ENCODE results near the gene MRPS2. TPM values are rescaled to one million over a fixed set of nuclear protein-coding genes. Genes with fewer than 3 reads are reported as not detected.
"Not testable (repeated sequence)": the region's sequence is repeated elsewhere in the genome, so short reads cannot be mapped to it uniquely, and the experiment has no call there.

The MRPS2 gene
- 10 to 100 TPM; 42.2 to 42.7 TPM for total RNA-seq

- H3K36me3 Mint-ChIP-seq: peaks cover 30% of the 10 kb centered on the region
- H3K9me3 Mint-ChIP-seq: no peaks in the 10 kb centered on the region
- H3K27me3 Mint-ChIP-seq: peaks cover 10% of the 10 kb centered on the region
- CTCF ChIA-PET: interaction anchor here (0.7 to 1.4 kb wide), 3 partner anchors 13 to 461 kb away, joined by 3 to 4 read pairs (median 3); no protein-coding TSS in a partner anchor
- peak within 1 kb of the TSS; percentile 77 for H3K27ac Mint-ChIP-seq
- H3K4me1 Mint-ChIP-seq (ENCODE audit: low read depth): peaks cover 17% of the 10 kb centered on the region
- POLR2A ChIA-PET: no interaction called here
- intact Hi-C loops (cut with micrococcal nuclease): no loop called here
- peak within 1 kb of the TSS; percentile 83 for H3K4me3 Mint-ChIP-seq
- peak; percentile 90 for DNase-seq
Measured at GRCh38 chr9:135500525-135501260, at the start of gene MRPS2. TSS of gene MRPS2 (plus strand) at chr9:135500682. CDS start at chr9:135500711, 29 bp downstream.

GRCh38 chr9:135450956-135451355, 49.5 kb upstream of the MRPS2 start:
- no peak for DNase-seq
- no peaks in the 10 kb centered on the region for H3K36me3 Mint-ChIP-seq
- peaks cover 8% of the 10 kb centered on the region for H3K27me3 Mint-ChIP-seq
- ChIA-PET CTCF (no interaction called here), POLR2A (no interaction called here)
- H3K4me3 Mint-ChIP-seq: no peak overlapping the region
- H3K9me3 Mint-ChIP-seq: no peaks in the 10 kb centered on the region
- H3K4me1 Mint-ChIP-seq (ENCODE audit: low read depth): peaks cover 1% of the 10 kb centered on the region
- intact Hi-C loops (cut with micrococcal nuclease): no loop called here
- H3K27ac Mint-ChIP-seq: no peak overlapping the region

GRCh38 chr9:135451909-135452308, 48.6 kb upstream of the MRPS2 start:
- CTCF ChIA-PET; H3K36me3 Mint-ChIP-seq; intact Hi-C loops (cut with micrococcal nuclease); H3K4me1 Mint-ChIP-seq (ENCODE audit: low read depth); H3K9me3 Mint-ChIP-seq; DNase-seq; H3K27ac Mint-ChIP-seq; H3K4me3 Mint-ChIP-seq; POLR2A ChIA-PET: not testable (repeated sequence)
- peaks cover 12% of the 10 kb centered on the region for H3K27me3 Mint-ChIP-seq

GRCh38 chr9:135454737-135455136, 45.7 kb upstream of the MRPS2 start:
- ChIA-PET CTCF (no interaction called here), POLR2A (no interaction called here)
- no peaks in the 10 kb centered on the region for H3K36me3 Mint-ChIP-seq
- H3K4me1 Mint-ChIP-seq (ENCODE audit: low read depth): no peaks in the 10 kb centered on the region
- H3K27me3 Mint-ChIP-seq: peaks cover 15% of the 10 kb centered on the region
- no peaks in the 10 kb centered on the region for H3K9me3 Mint-ChIP-seq
- H3K4me3 Mint-ChIP-seq: no peak overlapping the region
- no peak for DNase-seq
- no peak overlapping the region for H3K27ac Mint-ChIP-seq
- intact Hi-C loops (cut with micrococcal nuclease): no loop called here

- no peak for DNase-seq
- intact Hi-C loops (cut with micrococcal nuclease): no loop called here
- H3K4me1 Mint-ChIP-seq (ENCODE audit: low read depth): no peaks in the 10 kb centered on the region
- ChIA-PET CTCF (no interaction called here), POLR2A (no interaction called here)
- H3K9me3 Mint-ChIP-seq: no peaks in the 10 kb centered on the region
- no peak overlapping the region for H3K27ac Mint-ChIP-seq
- no peaks in the 10 kb centered on the region for H3K36me3 Mint-ChIP-seq
- H3K4me3 Mint-ChIP-seq: no peak overlapping the region
- H3K27me3 Mint-ChIP-seq: peaks cover 18% of the 10 kb centered on the region
Measured at GRCh38 chr9:135455401-135456030, 45.0 kb upstream of the MRPS2 start.

- no peak overlapping the region for H3K27ac Mint-ChIP-seq
- intact Hi-C loops (cut with micrococcal nuclease): no loop called here
- no peaks in the 10 kb centered on the region for H3K4me1 Mint-ChIP-seq (ENCODE audit: low read depth)
- no peaks in the 10 kb centered on the region for H3K9me3 Mint-ChIP-seq
- CTCF ChIA-PET: no interaction called here
- H3K4me3 Mint-ChIP-seq: no peak overlapping the region
- no peak for DNase-seq
- POLR2A ChIA-PET: no interaction called here
- no peaks in the 10 kb centered on the region for H3K36me3 Mint-ChIP-seq
- H3K27me3 Mint-ChIP-seq: peaks cover 23% of the 10 kb centered on the region
Measured at GRCh38 chr9:135456436-135457104, 43.9 kb upstream of the MRPS2 start.

DNA sequence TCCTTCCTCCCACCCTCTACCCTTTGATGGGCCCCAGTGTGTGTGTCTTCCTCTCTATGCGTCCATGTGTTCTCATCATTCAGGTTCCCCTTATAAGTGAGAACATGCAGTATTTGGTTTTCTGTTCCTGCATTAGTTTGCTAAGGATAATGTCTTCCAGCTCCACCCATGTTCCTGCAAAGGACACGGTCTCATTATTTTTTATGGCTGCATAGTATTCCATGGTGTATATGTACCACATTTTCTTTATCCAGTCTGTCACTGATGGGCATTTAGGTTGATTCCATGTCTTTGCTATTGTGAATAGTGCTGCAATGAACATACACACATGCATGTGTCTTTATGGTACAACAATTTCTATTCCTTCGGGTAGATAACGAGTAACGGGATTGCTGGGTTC, 42.0 kb upstream of the MRPS2 start:
- H3K4me3 Mint-ChIP-seq; DNase-seq; POLR2A ChIA-PET; H3K27ac Mint-ChIP-seq; H3K9me3 Mint-ChIP-seq; intact Hi-C loops (cut with micrococcal nuclease); H3K4me1 Mint-ChIP-seq (ENCODE audit: low read depth); CTCF ChIA-PET; H3K36me3 Mint-ChIP-seq: not testable (repeated sequence)
- peaks cover 26% of the 10 kb centered on the region for H3K27me3 Mint-ChIP-seq

GRCh38 chr9:135461936-135462335, 38.5 kb upstream of the MRPS2 start:
- no peaks in the 10 kb centered on the region for H3K9me3 Mint-ChIP-seq
- H3K27ac Mint-ChIP-seq: no peak overlapping the region
- H3K36me3 Mint-ChIP-seq: no peaks in the 10 kb centered on the region
- H3K4me1 Mint-ChIP-seq (ENCODE audit: low read depth): no peaks in the 10 kb centered on the region
- H3K4me3 Mint-ChIP-seq: no peak overlapping the region
- peaks cover 21% of the 10 kb centered on the region for H3K27me3 Mint-ChIP-seq
- no peak for DNase-seq
- CTCF ChIA-PET: no interaction called here
- intact Hi-C loops (cut with micrococcal nuclease): no loop called here
- POLR2A ChIA-PET: no interaction called here

DNA sequence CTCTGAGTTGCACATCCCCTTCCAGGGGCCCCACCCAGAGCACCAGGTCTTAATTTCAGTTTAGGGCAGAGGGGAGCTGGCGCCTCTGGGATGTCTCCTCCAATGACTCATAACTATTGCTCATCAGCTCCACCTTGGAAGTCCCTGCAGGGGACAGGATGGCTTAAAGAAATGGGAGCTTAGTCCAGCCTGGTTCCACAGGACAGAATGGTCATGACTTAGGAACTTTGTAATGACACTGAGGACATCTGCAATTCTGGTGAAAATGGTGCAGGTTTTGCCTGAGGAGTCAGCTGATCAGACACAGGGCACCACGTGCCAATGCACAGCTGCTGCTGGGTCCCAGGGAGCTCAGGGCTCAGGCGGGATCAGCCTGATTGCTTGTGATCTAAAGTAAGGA, 37.3 kb upstream of the MRPS2 start:
- H3K4me3 Mint-ChIP-seq: no peak overlapping the region
- ChIA-PET CTCF (interaction anchor here (0.8 kb wide), 1 partner anchor 10 kb away, joined by 3 read pairs; no protein-coding TSS in a partner anchor), POLR2A (no interaction called here)
- H3K27me3 Mint-ChIP-seq: peaks cover 20% of the 10 kb centered on the region
- H3K36me3 Mint-ChIP-seq: no peaks in the 10 kb centered on the region
- DNase-seq: no peak
- no peak overlapping the region for H3K27ac Mint-ChIP-seq
- intact Hi-C loops (cut with micrococcal nuclease): no loop called here
- H3K9me3 Mint-ChIP-seq: no peaks in the 10 kb centered on the region
- H3K4me1 Mint-ChIP-seq (ENCODE audit: low read depth): peaks cover 2% of the 10 kb centered on the region

DNA sequence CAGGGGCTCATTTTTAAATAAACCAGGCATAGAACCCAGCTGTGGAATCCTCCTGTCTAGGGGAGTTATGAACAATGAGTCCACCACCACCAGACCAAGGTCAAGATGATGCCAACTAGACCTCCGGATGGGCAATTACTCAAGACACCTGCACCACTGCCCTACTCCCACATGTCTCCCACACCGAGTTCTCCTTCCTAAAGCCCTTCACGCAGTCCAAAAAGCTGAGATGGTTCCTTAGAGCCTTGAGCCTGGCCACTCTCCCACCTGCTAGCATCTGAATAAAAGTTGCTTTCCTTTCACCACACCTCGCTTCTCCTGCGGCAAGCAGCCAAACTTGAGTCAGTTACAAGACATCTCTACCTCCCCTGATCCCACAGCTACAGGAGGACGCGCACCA, 36.3 kb upstream of the MRPS2 start:
- Mint-ChIP-seq H3K4me3 (no peak overlapping the region), H3K36me3 (no peaks in the 10 kb centered on the region), H3K4me1 (ENCODE audit: low read depth) (peaks cover 12% of the 10 kb centered on the region), H3K27ac (no peak overlapping the region), H3K9me3 (no peaks in the 10 kb centered on the region), H3K27me3 (peaks cover 19% of the 10 kb centered on the region)
- DNase-seq: no peak
- POLR2A ChIA-PET: no interaction called here
- intact Hi-C loops (cut with micrococcal nuclease): no loop called here
- CTCF ChIA-PET: no interaction called here

GRCh38 chr9:135468854-135469521, 31.5 kb upstream of the MRPS2 start:
- peaks cover 22% of the 10 kb centered on the region for H3K4me1 Mint-ChIP-seq (ENCODE audit: low read depth)
- H3K9me3 Mint-ChIP-seq: no peaks in the 10 kb centered on the region
- no peaks in the 10 kb centered on the region for H3K36me3 Mint-ChIP-seq
- peak overlapping the region; percentile 47 for H3K4me3 Mint-ChIP-seq
- H3K27me3 Mint-ChIP-seq: peaks cover 16% of the 10 kb centered on the region
- intact Hi-C loops (cut with micrococcal nuclease): loop anchor here (1.0 to 5.0 kb wide), 2 partner anchors 30 to 1302 kb away; a partner anchor contains a TSS
- DNase-seq: peak; percentile 89
- CTCF ChIA-PET: interaction anchor here (1.0 to 1.1 kb wide), 4 partner anchors 11 to 31 kb away, joined by 3 to 4 read pairs (median 3); no protein-coding TSS in a partner anchor
- no peak overlapping the region for H3K27ac Mint-ChIP-seq
- POLR2A ChIA-PET: interaction anchor here (1.3 kb wide), 1 partner anchor 11 kb away, joined by 6 read pairs; no protein-coding TSS in a partner anchor

Data from activated CD4-positive, alpha-beta memory T cell treated with anti-CD3 and anti-CD28 coated beads for 36 hours (primary cell).